Limb (tissue), 2 donors: ENCODE data around the gene GDE1.

Experiments
- DNase-seq, 2 donors: peaks; one replicate each; pipeline ENCODE4 v3.0.0-alpha.2; 2016; ENCODE audit errors: extremely low spot score in 2 of 2

GDE1 gene

DNA sequence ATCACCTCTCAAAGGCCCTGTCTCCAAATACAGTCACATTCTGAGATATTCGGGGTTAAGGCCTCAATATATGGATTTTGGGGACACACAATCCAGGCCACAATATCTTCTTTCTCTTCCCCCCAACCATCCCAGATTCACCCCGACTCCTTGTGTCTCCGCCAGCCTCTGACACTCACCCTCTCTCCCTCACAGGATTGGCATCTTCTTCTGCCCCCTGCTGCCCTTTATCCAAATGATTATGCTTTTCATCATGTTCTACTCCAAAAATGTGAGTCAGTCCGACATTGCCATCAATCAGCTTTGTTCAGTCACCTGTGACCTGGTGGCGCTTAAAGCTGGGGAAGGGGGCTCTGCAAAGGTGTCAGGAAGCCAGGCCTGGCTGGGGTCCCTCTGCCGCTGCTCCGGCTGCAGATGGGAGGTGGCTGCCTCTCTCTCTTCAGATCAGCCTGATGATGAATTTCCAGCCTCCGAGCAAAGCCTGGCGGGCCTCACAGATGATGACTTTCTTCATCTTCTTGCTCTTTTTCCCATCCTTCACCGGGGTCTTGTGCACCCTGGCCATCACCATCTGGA, 35.1 kb downstream of the GDE1 start:
- DNase-seq: no peak

DNA sequence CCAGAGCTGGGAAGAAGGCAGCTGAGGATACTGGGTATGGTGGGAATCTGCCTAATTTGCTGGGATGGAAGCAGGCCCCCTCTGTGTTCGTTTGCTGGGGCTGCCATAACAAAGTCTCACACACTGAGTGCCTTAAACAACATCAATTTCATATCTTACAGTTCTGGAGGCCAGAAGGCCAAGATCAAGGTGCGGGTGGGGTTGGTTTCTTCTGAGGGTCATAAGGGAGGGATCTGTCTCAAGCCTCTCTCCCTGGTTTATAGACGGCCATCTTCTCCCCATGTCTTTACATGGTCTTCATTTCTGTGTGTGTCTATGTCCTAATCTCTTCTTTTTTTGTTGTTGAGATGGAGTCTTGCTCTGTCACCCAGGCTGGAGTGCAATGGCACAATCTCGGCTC, 35.8 kb downstream of the GDE1 start:
- no peak for DNase-seq

GRCh38 chr16:19485611-19486010, 36.3 kb downstream of the GDE1 start:
- DNase-seq: no peak

DNA sequence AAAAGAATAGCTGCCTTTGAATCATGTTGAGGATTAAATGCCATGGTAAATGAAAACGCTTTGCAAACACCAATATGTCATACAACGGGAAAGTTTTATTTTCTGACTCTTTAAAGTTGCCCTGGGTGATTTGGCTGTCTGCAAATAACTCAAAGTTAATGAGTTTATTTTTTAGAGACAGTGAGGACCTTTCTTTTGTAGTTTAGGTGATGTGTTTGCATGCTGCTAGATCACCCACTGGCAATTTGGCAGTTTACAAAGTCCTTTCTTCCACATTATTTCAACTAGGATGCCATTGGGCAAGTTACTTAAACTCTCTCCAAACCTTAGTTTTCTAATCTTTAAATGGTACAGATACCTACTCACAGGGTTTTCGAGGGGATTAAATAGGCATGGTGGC, 37.8 kb downstream of the GDE1 start:
- no peak for DNase-seq

DNA sequence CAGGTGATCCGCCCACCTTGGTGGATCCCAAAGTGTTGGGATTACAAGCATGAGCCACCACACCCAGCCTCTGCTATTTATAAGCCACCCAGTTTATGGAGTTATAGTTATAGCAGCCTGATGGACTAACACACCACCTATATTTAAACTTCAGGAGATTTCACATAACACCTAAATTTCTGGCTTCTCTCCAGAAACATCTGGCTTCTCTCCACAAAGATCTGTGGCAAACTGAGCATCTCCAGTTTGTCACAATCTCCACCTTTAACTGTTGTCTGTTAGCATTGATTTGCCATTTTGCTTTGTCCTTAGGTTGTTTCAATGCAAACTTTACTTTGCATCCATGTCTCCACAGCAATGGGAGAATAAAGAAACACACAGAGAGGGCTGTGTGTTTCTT, 39.6 kb downstream of the GDE1 start:
- no peak for DNase-seq

DNA sequence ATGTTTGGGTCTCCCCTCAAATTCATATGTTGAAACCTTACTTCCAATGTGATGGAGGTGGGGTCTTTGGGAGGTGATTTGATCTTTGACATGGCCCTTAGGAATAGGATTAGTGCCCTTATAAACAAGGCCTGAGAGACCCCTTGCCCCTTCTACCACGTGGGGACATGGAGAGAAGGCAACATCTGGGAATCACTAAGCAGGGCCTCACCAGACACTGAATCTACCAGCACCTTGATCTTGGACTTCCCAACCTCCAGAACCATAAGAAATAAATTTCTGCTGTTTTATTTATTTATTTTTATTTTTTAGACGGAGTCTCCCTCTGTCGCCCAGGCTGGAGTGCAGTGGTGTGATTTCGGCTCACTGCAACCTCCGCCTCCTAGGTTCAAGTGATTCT, 40.1 kb downstream of the GDE1 start:
- no peak for DNase-seq

DNA sequence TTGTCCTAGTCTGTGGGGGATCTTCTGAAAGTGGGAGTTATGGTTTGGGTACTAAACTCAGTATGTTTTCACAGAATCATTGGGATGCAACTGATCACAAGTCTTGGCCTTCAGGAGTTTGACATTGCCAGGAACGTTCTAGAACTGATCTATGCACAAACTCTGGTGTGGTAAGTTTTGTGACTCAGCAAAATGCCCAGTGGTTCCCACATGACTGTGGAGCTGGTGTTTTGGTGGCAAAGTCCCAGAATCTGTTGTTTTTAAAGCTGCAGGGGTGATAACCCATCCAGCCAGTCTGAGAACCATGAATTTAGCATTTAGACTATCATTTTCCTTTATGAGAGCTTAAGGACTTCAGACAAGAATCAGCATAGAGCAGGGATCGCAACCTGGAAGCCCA, 40.6 kb downstream of the GDE1 start:
- DNase-seq: no peak

DNA sequence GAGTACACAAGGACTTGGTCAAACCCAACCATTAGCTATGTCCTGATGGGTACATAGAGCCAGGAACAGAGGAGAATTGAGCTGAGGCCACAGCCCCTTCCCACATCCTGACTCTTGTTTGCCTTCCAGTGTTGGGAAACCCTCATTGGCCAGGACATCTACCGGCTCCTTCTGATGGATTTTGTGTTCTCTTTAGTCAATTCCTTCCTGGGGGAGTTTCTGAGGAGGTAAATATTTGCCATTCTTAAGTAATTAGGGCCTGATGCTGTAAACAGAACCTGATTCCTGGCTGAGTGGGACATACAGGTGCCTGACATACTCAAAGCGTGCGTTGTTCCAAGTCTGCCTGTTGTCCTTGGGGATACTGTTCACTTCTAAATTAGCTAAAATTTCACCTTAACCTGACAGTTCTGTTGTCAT, 42.6 kb downstream of the GDE1 start:
- DNase-seq: no peak

- DNase-seq: no peak
These were observed 43.4 kb downstream of the GDE1 start for GRCh38 chr16:19478505-19478904.

GRCh38 chr16:19474617-19475016, 47.3 kb downstream of the GDE1 start:
- DNase-seq: no peak

DNA sequence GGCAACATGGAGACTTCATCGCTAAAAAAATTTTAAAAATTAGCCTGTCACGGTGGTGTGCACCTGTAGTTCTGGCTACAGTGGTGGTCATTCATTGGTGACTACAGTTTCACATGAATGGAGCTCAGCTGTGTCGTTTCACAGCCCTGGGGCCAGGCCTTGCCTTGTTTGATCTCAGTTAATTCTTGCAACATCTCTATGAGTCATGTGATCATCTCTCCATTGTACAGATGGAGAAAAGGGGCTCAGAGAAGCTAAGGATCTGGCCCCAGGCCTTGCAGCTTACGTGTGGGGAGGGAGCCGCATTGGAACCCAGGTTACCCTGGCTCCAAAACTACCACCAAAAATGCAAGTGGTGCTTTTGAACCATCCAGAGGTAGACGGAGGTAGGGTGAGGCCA, 49.4 kb downstream of the GDE1 start:
- DNase-seq: no peak

GRCh38 chr16:19468300-19468699, 53.6 kb downstream of the GDE1 start:
- no peak for DNase-seq

DNA sequence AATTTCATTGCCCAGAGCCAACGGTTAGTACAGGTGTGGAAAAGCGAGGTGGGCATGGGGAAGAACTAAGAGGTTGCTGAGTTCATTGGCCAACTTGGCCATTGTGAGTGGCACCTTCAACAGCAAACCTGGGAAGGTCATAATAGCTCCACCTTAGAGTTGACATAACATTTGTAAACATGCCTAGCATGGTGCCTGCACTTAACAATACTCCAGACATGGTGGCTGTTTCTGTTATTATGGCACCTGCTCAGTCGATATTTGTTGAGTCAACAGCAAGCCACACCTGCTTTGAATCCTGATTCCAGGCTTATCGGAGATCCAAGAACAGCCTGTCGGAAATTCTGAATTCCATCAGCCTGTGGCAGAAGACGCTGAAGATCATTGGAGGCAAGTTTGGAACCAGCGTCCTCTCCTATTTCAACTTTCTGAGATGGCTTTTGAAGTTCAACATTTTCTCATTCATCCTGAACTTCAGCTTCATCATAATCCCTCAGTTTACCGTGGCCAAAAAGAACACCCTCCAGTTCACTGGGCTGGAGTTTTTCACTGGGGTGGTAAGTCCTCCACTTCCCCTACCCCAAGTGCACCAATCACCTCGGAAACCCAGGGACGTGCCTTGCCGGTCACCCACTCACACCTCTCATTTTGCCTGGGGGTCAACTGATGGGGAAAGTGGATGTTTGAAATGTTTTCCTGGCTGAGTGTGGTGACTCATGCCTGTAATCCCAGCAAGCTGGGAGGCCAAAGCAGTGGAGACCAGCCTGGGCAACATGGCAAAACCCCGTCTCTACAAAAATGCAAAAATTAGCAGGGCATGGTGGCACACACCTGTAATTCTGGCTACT, 58.2 kb downstream of the GDE1 start:
- no peak for DNase-seq

GRCh38 chr16:19460397-19460796, 61.5 kb downstream of the GDE1 start:
- DNase-seq: no peak

GRCh38 chr16:19458722-19459379, 63.0 kb downstream of the GDE1 start:
- no peak for DNase-seq
